NCI-H69 (cell line): Measurements from ENCODE around the gene ZNF618.

ENCODE experiments used
- DNase-seq: peaks from one replicate; lab custom pipeline; 2025; lab: John Stamatoyannopoulos, UW

ZNF618 gene

GRCh38 chr9:114098936-114099668 lies 223.0 kb downstream of the ZNF618 start, which contains the start of gene KIF12:
TSS of gene KIF12 (minus strand) at chr9:114099292. CDS start at chr9:114099276, 16 bp downstream.
- DNase-seq, result peak; percentile 75

GRCh38 chr9:114099669-114100270 lies 223.7 kb downstream of the ZNF618 start:
- DNase-seq, result no peak

GRCh38 chr9:114100536-114100935 lies 224.4 kb downstream of the ZNF618 start:
- no peak for DNase-seq

GRCh38 chr9:114102484-114102883 lies 226.4 kb downstream of the ZNF618 start:
- DNase-seq, result no peak

GRCh38 chr9:114105236-114105635 lies 229.1 kb downstream of the ZNF618 start:
- no peak for DNase-seq
